GM20000 (cell line): ENCODE results near the gene FXYD6.
"Not testable (repeated sequence)": the region's sequence is repeated elsewhere in the genome, so short reads cannot be mapped to it uniquely, and the experiment has no call there.

ENCODE experiments used
- DNase-seq: peaks from one replicate; pipeline ENCODE4 v3.0.0; 2012; ENCODE audit warnings: low spot score
- CTCF ChIP-seq: IDR thresholded peaks from 2 replicates; pipeline ENCODE4 v1.5.1; 2012; ENCODE audit warnings: mild to moderate bottlenecking, control low read depth; ENCODE audit errors: extremely low read depth, missing control alignments

FXYD6 gene

DNA sequence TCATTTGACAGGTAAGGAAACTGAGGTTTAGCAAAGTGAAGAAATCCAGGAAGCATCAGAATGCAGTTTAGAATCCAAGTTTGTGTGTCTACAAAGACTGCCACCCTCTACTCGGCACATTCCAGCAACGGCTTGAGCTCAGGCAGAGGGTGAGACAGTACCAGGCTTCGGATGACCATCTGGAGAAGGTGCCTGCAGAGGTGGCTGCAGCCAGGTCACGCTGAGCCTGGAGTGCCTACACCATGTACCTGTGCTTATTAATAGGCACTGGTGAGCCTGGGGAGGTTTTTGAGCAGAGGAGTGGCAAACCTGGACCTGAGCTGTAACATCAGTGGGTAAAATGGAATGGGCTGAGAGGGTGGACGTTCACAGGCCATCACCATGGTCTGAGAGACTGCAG lies 4.7 kb downstream of the FXYD6 start:
- DNase-seq = no peak
- TF ChIP-seq CTCF = no peak

DNA sequence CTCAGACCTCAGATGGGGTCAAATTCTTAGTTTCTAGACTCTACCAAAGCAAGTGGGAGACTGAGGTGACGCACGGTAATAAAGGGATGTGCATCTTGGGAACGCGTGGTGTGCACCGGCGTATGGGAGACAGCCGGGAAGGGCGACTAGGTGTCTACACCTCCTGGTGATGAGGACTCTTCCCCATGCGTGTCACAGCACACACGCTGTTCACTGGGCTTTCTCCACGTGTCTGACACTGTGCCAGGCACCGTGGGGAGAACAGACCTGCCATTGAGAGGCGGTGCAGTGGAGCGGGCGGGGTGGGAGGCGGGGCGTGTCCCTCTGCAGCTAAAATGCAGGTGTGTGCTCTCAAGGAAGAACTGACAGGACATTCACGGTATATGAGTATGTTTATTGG lies 5.3 kb downstream of the FXYD6 start:
- TF ChIP-seq CTCF = no peak
- no peak for DNase-seq

GRCh38 chr11:117870103-117870952 lies 6.1 kb downstream of the FXYD6 start:
- DNase-seq = no peak

DNA sequence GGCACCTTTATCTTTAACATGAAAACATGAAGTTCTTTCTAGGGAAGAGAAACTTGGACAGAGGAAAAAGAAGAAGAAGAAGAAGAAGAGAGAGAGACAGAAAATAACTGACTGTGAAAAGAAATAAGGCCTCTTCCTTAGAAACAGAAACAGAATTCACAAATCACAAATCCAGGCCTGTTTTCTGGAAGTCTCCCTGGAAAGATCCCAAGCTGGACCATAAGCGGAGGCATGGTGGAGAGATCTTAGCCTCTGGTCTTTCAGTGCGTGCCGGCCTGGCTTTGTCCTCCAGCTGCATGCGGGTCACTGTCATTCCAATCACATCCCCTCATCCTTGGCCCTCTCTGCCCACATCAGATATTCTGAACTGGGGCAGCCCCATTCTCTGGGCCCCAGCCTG lies 6.9 kb downstream of the FXYD6 start:
- DNase-seq = no peak
- TF ChIP-seq CTCF = no peak

More at GRCh38 chr11:117870103-117870952, 6.1 kb downstream of the FXYD6 start:
- TF ChIP-seq CTCF = no peak

DNA sequence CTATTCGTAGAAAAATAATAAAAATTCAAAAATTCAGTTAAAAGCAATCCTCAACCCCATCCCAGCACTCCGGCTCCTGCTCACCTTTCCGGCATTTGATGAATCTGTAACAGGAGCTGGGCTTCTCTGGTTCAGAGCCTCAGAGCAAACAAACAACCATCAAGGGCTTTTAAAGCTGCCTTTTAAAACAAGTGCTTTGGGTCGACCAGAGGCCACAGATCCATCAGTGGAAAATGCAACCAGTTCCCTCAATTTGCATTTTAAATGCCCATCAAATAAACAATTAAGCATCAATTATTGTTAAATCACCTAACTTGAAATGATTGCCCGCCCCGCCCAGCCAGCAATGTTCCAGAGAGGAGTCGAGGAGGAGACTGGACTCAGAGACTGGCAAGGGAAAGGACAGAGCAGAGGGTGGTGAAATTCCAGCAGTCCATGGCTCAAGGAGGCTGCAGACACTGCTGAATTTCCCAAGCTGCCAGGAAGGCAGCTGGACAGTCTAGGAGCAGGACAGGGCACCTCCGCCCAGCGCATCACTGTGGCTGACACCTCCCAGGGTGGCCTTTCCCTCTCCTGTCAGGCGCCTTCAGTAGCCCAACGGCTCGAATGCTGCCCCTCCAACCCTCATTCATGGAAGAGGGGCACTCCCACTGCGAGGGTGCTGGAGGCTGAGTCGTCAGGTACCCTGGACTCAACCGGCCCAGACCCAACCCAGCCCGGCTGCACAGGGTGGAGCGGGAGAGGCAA lies 7.5 kb downstream of the FXYD6 start:
- DNase-seq = no peak
- TF ChIP-seq CTCF = no peak

DNA sequence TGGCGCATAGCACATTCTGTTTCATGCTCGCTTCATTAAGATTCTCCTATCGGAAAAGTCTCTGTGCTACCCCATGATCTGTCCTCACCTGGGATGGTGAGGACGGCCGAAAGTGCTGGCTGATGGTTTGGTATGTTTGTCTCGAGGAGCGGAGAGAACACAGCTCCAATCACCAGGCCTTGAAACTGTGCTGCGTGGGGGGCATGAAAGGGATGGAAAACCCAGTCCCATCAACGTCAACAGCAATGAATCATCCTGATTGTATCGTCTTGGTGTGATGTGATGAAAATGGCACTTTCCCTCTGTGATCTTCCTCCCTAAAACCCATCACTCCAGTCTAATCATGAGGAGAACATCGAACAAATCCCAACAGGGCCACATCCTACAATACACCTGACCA lies 8.4 kb downstream of the FXYD6 start:
- no peak for TF ChIP-seq CTCF
- no peak for DNase-seq

DNA sequence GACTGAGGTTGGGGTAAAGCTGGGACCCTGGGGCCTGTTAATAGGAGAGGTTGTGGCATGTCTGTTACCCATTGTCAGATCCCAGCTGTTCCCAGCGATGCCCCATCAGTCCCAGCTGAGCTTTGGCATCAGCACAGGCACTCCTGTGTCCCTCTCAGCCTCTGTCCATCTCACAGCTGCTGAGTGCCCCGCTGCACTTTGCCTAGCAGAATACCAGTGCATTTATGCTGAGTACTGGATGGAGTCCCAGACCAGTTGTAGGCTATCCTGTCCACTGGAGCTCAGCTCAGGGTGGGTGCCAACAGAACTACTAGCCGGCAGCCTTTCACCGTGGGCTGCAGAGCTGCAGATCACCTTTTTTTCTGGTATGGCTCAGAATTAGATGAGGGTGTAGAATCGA lies 9.9 kb downstream of the FXYD6 start:
- DNase-seq = no peak
- TF ChIP-seq CTCF = no peak

GRCh38 chr11:117865546-117865945 lies 10.9 kb downstream of the FXYD6 start:
- not testable (repeated sequence) for DNase-seq
